Esophagus muscularis mucosa (tissue), 4 donors: ENCODE results near the gene AHCYL2. TPM values are rescaled to one million over a fixed set of nuclear protein-coding genes. Genes with fewer than 3 reads are reported as not detected.
"Not testable (repeated sequence)": the region's sequence is repeated elsewhere in the genome, so short reads cannot be mapped to it uniquely, and the experiment has no call there.

ENCODE experiments used
- DNase-seq: peaks from one replicate; pipeline ENCODE4 v3.0.0-alpha.2; 2017; ENCODE audit errors: extremely low spot score
- H3K27ac ChIP-seq, 4 donors: fragments of 200-600 bp; sonication (generic); replicated peaks in 1 of 4; 1 replicate in 3 of 4; 2 replicates in 1 of 4; pipeline ENCODE4 v1.5.1; 2016 to 2019; ENCODE audit warnings: mild to moderate bottlenecking in 1 of 4
- H3K27me3 ChIP-seq, 4 donors: fragments of 200-600 bp; sonication (generic); one replicate each; pipeline versions ENCODE4 v1.5.1 to v1.6.0; 2016 to 2019
- H3K36me3 ChIP-seq, 4 donors: fragments of 200-600 bp; sonication (generic); one replicate each; pipeline ENCODE4 v1.5.1; 2016 to 2019
- H3K4me1 ChIP-seq, 4 donors: fragments of 200-600 bp; sonication (generic); one replicate each; pipeline ENCODE4 v1.5.1; 2016 to 2019
- H3K4me3 ChIP-seq, 4 donors: fragments of 200-600 bp; sonication (generic); 1 replicate in 2 of 4; 2 replicates in 2 of 4; pipeline ENCODE4 v1.5.1; 2016 to 2019; ENCODE audit warnings: mild to moderate bottlenecking in 4 of 4, moderate library complexity in 1 of 4
- H3K9me3 ChIP-seq, 4 donors: fragments of 200-600 bp; sonication (generic); 1 replicate in 3 of 4; 2 replicates in 1 of 4; pipeline ENCODE4 v1.5.1; 2016 to 2019
- CTCF ChIP-seq, 3 experiments: fragments of 200-600 bp in 2 of 3; fragments of 450-650 bp in 1 of 3; sonication (generic) in 2 of 3; IDR thresholded peaks; one replicate each; pipeline ENCODE4 v1.5.1; 2017 to 2019; ENCODE audit warnings: antibody characterized with exemption in 3 of 3, mild to moderate bottlenecking in 2 of 3, moderate library complexity in 1 of 3
- EP300 ChIP-seq: sonication (generic); formaldehyde crosslinking; IDR thresholded peaks from one replicate; pipeline ENCODE4 v1.6.1; 2017; ENCODE audit warnings: antibody characterized with exemption
- POLR2A ChIP-seq: fragments of 450-650 bp; IDR thresholded peaks from one replicate; pipeline ENCODE4 v1.6.1; 2017; ENCODE audit warnings: antibody characterized with exemption, moderate library complexity, mild to moderate bottlenecking, low read depth
- POLR2AphosphoS5 ChIP-seq, 2 donors: sonication (generic); formaldehyde crosslinking; IDR thresholded peaks; one replicate each; pipeline ENCODE4 v1.6.1; 2017; ENCODE audit warnings: antibody characterized with exemption in 2 of 2
- WGBS: methylation state at CpG from one replicate; pipeline ENCODE4 v1.1.5; 2018; 5-methylcytosine and 5-hydroxymethylcytosine counted together
- intact Hi-C: fragments of 100-400 bp; cut with DNase I; formaldehyde crosslinking; loops from one replicate; pipeline ENCODE4 v1.15.1; 2023
- total RNA-seq, 4 donors: library from RNA; depleted of rRNA; stranded (reverse); fragments of >200 nt; gene quantifications; one replicate each; pipeline versions ENCODE4 v1.1.0 to v1.2.1, GENCODE V29; 2016

Gene AHCYL2
- total RNA-seq, 4 donors from 2014 or later = 9.7 to 14.2 (median 11.9) TPM

GRCh38 chr7:129218514-129219062 is 6.2 kb upstream of the AHCYL2 start:
- Histone ChIP-seq H3K27ac (no peak overlapping the region), H3K9me3 (no peaks in the 10 kb centered on the region), H3K27me3 (peaks cover 0 to 5% (median 0%) of the 10 kb centered on the region in 4 donors), H3K4me3 (no peak overlapping the region), H3K4me1 (peaks cover 0 to 8% (median 7%) of the 10 kb centered on the region in 4 donors), H3K36me3 (no peaks in the 10 kb centered on the region)
- TF ChIP-seq CTCF (IDR thresholded peaks at IDR 0.05) = peak; percentile 89 to 90 (median 89)
- no peak for TF ChIP-seq EP300
- no peak for DNase-seq
- whole genome bisulfite sequencing = 17% methylated on average over 9 of the region's 9 CpGs
- intact Hi-C loops = loop anchor here (1.0 to 2.0 kb wide), 2 partner anchors 54 to 80 kb away; no protein-coding TSS in a partner anchor

GRCh38 chr7:129219166-129219565 is 5.7 kb upstream of the AHCYL2 start:
- H3K9me3 ChIP-seq, H3K27me3 ChIP-seq, H3K27ac ChIP-seq, DNase-seq, H3K36me3 ChIP-seq, H3K4me3 ChIP-seq: not testable (repeated sequence)
- intact Hi-C loops = loop anchor here (2.0 kb wide), 1 partner anchor 80 kb away; no protein-coding TSS in a partner anchor
- 95% methylated on average over 4 of the region's 4 CpGs for WGBS
- peaks cover 0 to 14% (median 13%) of the 10 kb centered on the region in 4 donors for H3K4me1 ChIP-seq

- 25% methylated on average over 4 of the region's 4 CpGs for WGBS
- intact Hi-C loops = loop anchor here (5.0 to 10.0 kb wide), 2 partner anchors 143 to 250 kb away; no protein-coding TSS in a partner anchor
Observed at GRCh38 chr7:129222064-129222463, 2.8 kb upstream of the AHCYL2 start.

GRCh38 chr7:129225206-129225930 is 538 bp downstream of the AHCYL2 start:
- no peak for DNase-seq

More at GRCh38 chr7:129222064-129222463, 2.8 kb upstream of the AHCYL2 start:
- H3K4me3 ChIP-seq = no peak overlapping the region
- H3K36me3 ChIP-seq = no peaks in the 10 kb centered on the region
- DNase-seq = no peak
- H3K27ac ChIP-seq = no peak overlapping the region
- peaks cover 0 to 5% (median 0%) of the 10 kb centered on the region in 4 donors for H3K27me3 ChIP-seq
- no peaks in the 10 kb centered on the region for H3K9me3 ChIP-seq
- TF ChIP-seq POLR2A (no peak), EP300 (no peak), POLR2AphosphoS5 (IDR thresholded peaks at IDR 0.05) (no peak), CTCF (IDR thresholded peaks at IDR 0.05) (no peak)
- peaks cover 5 to 30% (median 26%) of the 10 kb centered on the region in 4 donors for H3K4me1 ChIP-seq

More at GRCh38 chr7:129225206-129225930, 538 bp downstream of the AHCYL2 start:
- no peaks in the 10 kb centered on the region for H3K27me3 ChIP-seq
- peaks cover 5 to 44% (median 28%) of the 10 kb centered on the region in 4 donors for H3K4me1 ChIP-seq
- intact Hi-C loops = loop anchor here (10.0 kb wide), 1 partner anchor 139 kb away; no protein-coding TSS in a partner anchor
- WGBS = 1% methylated on average over 11 of the region's 60 CpGs
- no peaks in the 10 kb centered on the region for H3K9me3 ChIP-seq
- H3K36me3 ChIP-seq = no peaks in the 10 kb centered on the region
- TF ChIP-seq POLR2A (no peak), EP300 (no peak), POLR2AphosphoS5 (IDR thresholded peaks at IDR 0.05) (no peak), CTCF (IDR thresholded peaks at IDR 0.05) (no peak)
- peak overlapping the region; percentile 93 to 96 (median 94) for H3K27ac ChIP-seq
- peak overlapping the region; percentile 85 to 98 (median 94) for H3K4me3 ChIP-seq
